ENCODE data around the gene NFKB2.
A peak's percentile ranks its signal among the peaks of the same experiment; 100 is the strongest.

The NFKB2 gene

GRCh38 chr10:102395400-102396316, at the start of gene NFKB2:
Gene NFKB2 (plus strand): TSS chr10:102395705. CDS start chr10:102395960, 255 bp downstream.
- peak; percentile 86 for DNase-seq

DNA sequence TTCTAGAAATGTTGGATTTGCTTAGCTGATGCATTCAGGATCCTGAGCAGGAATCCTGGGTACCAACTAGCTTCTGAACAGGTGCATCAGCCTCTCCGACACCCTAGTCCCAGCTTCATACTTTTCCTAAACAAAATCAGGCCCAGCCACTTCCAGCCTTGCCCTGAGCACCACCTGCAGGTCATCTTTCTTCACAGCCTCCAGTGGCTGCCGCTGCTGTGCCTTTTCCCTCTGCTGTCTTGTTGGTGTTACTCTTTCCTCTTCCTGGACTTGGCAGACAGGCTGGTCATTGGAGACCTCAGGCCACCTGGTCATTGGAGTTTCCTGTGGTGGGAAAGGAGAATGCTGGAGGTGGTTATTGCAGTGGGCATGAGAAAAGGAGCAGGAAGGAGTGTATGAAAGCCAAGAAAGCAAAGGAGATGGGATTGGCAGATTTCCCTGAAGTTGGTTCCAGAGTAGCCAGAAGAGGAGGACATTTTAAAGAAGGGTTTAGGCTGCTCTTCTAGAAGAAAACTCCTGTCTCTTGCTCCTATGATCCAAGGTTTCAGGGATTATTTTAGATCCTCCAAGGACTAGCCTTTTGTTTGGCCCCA, 48.2 kb upstream of the NFKB2 start:
- peak; percentile 17 for DNase-seq

GRCh38 chr10:102352066-102352715, 43.3 kb upstream of the NFKB2 start:
- DNase-seq, result peak; percentile 68

GRCh38 chr10:102354451-102354850, 41.1 kb upstream of the NFKB2 start:
- DNase-seq, result no peak

- DNase-seq, result no peak
Measured at GRCh38 chr10:102358712-102359382, 36.7 kb upstream of the NFKB2 start.

DNA sequence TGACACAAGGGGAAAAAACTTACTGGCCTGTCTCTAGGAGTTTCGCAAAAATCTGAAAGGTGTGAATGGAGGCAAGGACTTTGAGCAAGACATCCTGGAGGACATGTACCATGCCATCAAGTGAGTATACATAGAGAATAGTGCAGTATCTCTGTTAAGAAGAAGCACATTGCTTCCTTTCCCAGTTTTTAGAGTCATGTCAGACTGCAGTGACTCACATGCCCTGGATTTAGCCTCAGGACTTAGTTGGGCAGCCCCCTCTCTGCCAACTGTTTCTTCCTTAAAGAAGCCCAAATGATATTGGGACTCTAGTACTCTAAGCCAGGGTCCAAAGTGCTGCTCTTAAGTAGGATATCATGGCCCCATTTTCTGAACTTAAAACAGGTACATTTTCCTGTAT, 28.1 kb upstream of the NFKB2 start:
- DNase-seq, result no peak

DNA sequence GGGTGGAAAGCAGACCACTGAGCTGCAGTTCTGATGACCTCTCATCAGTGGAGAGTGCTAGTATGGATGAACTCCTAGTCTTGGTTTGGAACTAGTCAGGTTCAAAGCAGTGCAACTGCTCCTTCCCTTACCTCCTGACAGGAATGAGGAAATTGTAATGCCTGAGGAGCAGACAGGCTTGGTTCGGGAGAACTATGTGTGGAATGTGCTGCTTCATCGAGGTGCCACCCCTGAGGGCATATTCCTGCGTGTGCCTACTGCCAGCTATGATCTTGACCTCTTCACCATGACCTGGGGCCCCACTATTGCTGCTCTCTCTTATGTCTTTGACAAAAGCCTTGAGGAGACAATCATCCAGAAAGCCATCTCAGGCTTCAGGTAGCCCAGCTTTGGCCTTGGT, 27.4 kb upstream of the NFKB2 start:
- DNase-seq, result no peak

DNA sequence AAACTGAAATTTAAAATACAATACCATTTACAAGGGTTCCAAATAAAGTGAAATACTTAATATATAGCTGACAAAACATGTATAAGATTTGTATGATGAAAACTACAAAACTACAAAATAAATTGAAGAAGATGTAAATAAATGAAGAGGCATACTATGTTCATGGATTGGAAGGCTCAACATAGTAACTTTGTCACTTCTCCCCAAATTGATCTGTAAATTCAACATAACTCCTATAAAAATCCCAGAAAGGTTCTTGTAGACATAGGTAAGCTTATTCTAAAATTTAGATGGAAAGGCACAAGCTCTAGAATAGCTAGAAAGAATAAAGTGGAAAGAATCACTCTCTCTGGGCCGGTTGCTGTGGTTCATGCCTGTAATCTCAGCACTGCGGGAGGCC, 24.2 kb upstream of the NFKB2 start:
- no peak for DNase-seq

GRCh38 chr10:102375250-102375649, 20.3 kb upstream of the NFKB2 start:
- no peak for DNase-seq

DNA sequence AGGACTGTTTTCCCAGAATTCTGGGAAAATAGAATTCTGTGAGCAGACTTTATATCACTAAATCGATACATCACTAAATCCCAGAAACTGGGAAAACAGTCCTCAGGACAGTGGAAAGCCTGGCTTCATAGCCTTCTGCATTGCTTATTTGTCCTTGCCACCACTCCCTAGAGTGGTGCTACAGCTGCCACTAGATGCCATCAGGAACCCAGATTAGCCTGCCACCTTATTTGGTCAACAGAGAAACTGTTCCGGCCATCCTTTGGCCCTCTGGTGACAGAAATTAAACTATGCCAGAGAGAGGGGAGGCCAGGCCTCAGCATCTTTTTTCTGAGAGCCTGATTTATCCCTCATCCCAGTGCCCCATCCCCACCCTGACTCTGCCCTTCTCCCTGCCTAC, 19.6 kb upstream of the NFKB2 start:
- no peak for DNase-seq

GRCh38 chr10:102376901-102377300, 18.6 kb upstream of the NFKB2 start:
- no peak for DNase-seq

GRCh38 chr10:102379383-102379782, 16.1 kb upstream of the NFKB2 start:
- no peak for DNase-seq

DNA sequence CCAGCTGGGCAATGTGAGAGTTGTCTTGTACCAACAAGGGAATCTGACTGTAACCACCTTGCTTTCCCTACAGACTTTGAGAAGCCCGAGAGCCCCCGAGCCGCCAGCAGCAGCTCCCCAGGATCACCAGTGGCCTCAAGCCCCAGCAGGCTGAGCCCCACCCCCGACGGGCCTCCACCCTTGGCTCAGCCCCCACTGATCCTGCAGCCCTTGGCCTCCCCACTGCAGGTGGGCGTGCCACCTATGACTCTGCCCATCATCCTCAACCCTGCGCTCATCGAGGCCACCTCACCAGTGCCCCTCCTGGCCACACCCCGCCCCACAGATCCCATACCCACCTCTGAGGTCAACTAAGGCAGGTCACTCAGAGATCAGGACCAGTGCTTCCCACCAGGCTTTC, 13.5 kb upstream of the NFKB2 start:
- DNase-seq, result no peak

- DNase-seq, result no peak
Measured at GRCh38 chr10:102382871-102383270, 12.6 kb upstream of the NFKB2 start.

DNA sequence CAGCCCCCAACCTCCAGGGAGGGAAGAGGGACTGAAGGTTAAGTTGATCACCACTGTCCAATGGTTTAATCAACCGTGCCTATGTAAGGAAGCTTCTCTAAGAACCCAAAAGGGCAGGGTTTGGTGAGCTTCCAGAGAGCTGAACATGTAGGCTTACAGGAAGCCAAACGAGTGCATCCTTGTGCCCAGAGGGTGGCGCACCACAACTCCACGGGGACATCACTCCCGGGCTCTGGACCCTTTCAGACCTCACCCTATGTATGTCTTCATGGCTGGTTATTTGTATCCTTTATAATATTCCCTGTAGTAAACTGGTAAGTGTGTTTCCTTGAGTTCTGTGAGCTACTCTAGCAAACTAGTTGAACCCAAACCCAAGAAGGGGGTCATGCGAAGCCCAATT, 11.5 kb upstream of the NFKB2 start:
- DNase-seq, result no peak

GRCh38 chr10:102384606-102385429, 10.7 kb upstream of the NFKB2 start:
- no peak for DNase-seq

DNA sequence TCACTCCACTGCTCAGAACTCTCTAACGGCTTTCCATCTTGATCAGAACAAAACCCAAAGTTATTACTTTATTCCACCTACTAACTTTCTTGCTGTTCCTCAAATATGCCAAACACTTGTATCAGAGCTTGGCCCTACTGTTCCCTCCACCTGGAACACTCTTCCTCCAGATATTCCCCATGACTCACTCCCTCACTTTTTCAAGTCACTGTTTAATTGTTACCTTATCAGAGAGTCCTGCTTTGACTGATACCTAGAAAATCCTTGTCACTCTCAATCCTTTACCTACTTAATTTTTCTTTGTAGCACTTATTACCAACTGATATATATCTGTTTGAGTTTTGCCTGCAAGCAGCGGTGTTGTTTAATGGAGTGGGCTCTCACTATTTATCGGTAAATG, 5.6 kb upstream of the NFKB2 start:
- DNase-seq, result no peak

DNA sequence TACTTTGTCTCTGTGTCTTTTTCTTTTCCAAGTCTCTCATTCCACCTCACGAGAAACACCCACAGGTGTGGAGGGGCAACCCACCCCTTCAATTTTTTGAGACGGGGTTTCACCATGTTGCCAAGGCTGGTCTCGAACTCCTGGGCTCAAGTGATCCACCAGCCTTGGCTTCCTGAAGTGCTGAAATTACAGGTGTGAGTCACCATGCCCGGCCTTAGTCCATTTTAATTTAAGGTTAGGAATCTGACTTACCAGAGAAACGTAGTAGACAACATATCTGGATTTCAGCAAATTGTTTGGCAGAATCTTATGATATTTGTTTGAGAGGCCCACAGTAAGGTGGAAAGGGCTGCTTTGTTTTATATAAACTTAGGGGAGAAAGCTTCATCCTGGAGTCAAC, 3.2 kb upstream of the NFKB2 start:
- no peak for DNase-seq

DNA sequence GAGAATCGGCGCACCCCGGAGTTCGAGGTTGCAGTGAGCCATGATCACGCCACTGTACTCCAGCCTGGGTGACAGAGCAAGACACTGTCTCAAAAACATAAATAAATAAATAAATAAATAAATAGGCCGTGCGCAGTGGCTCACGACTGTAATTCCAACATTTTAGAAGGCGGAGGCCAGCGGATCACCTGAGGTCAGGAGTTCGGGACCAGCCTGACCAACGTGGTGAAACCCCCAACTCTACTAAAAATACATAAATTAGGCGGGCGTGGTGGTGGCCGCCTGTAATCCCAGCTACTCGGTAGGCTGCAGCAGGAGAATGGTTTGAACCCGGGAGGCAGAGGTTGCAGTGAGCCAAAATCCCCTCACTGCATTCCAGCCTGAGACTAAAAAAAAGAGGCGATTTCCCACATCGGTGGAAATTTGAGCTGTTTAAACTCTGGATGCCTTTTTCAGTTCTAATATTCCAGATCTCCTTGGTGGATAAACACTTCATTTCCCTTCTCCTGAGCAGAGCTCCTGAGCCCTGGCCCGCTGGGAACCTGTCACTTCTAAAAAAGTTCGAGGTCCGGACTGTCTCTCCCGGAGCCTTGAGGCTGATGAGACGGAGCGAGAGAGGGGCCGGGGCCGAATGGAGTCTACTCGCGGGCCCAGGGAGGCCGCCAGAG, 2.0 kb upstream of the NFKB2 start:
- DNase-seq, result no peak

DNA sequence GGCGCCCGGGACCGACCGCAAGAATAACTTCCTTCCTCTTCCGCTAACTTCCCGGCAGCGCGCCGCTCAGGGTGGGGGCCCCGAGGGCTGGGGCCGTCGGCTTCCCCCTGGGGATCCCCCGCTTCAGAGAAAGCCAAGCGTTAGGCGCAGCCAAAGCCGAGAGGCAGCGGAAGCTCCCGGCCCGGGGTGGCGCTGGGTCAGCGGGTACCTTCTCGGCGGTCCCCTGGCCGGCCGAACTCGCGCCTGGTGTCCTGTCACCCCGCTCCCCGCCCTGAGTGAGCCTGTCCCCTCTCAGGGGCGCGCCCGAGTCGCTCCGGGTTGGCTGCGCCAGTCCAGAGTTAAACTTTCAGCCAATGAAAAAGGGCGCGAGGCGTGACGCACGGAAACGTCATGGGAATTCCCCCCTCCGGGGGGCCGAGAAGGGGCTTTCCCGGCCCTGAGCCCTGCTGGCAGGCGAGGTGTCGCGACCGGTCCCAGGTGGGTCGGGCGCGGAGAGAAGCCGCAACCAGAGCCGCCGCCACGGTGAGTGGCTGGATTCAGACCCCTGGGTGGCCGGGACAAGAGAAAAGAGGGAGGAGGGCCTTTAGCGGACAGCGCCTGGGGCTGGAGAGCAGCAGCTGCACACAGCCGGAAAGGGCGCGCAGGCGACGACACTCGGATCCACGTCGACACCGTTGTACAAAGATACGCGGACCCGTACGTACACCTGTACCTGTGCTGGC, 1.3 kb upstream of the NFKB2 start:
- DNase-seq, result peak; percentile 99

DNA sequence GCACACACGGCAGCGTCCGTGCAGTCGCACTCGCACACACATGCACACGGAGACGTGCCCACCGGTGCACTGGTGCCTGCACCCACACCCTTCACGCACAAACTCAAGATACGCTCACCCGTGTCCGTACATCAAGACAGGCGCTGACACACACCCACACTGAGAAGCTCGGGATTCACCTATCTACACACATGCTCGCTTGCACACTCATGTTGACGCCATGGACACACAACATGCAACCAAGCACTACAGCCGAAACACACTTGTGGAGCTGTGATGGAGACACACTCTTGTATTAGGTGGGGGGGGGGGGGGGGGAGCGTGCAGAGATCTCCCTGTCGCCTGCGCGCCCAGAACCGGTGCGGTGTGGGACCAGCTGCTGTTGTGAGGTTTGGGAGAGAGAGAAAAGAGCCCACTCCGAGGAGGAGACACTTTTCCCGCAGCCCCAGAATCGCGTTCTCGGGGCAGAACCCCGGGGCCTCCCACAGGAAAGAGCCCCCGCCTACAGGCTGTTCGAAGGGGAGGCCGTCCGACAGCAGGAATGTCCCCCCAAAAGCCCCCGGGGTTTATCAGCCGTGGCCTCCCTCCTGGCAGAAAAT, 605 bp upstream of the NFKB2 start:
- peak; percentile 72 for DNase-seq
